HepG2 (cell line): ENCODE measurements around the gene HYPK. TPM values are rescaled to one million over a fixed set of nuclear protein-coding genes. Genes with fewer than 3 reads are reported as not detected.

Source experiments
- CCAR2 ChIP-seq: fragments of 200-400 bp; formaldehyde crosslinking; optimal IDR thresholded peaks from 2 replicates; pipeline ENCODE3; 2018; ENCODE audit warnings: low read depth, mild to moderate bottlenecking, low read length, moderate library complexity
- ELF1 ChIP-seq: sonication (generic); formaldehyde crosslinking; IDR thresholded peaks from 2 replicates; pipeline ENCODE4 v1.4.0; 2020; ENCODE audit warnings: missing genetic modification reagents
- ELF3 ChIP-seq: IDR thresholded peaks from 2 replicates; pipeline ENCODE4 v1.6.1; 2016; ENCODE audit warnings: missing genetic modification reagents, missing compliant biosample characterization
- GMEB2 ChIP-seq: IDR thresholded peaks from 2 replicates; pipeline ENCODE4 v1.6.1; 2016; ENCODE audit warnings: missing biosample characterization, missing genetic modification reagents, low read depth
- HOXA5 ChIP-seq: sonication (generic); formaldehyde crosslinking; IDR thresholded peaks from 2 replicates; pipeline ENCODE4 v1.4.0; 2020; ENCODE audit warnings: missing genetic modification reagents
- MAFK ChIP-seq, 2 experiments: IDR thresholded peaks in 1 of 2; conservative IDR thresholded peaks in 1 of 2; 2 replicates each; pipeline ENCODE4 v1.6.1; 2011; ENCODE audit warnings: improper control_type of control experiment in 2 of 2, low read length in 2 of 2
- MTERF4 ChIP-seq: sonication (generic); formaldehyde crosslinking; IDR thresholded peaks from 2 replicates; pipeline ENCODE4 v1.8.0; 2023; ENCODE audit warnings: mild to moderate bottlenecking, missing genetic modification reagents
- MTF2 ChIP-seq: sonication (generic); formaldehyde crosslinking; IDR thresholded peaks from 2 replicates; pipeline ENCODE4 v1.5.0; 2020; ENCODE audit warnings: missing genetic modification reagents, borderline replicate concordance
- RBM39 ChIP-seq: fragments of 200-400 bp; formaldehyde crosslinking; IDR thresholded peaks from one replicate; pipeline ENCODE4 v1.6.1; 2018; ENCODE audit warnings: antibody characterized with exemption, mild to moderate bottlenecking, low read depth, low read length; ENCODE audit not compliant: poor library complexity, severe bottlenecking
- SRSF4 ChIP-seq: fragments of 200-400 bp; formaldehyde crosslinking; IDR thresholded peaks from one replicate; pipeline ENCODE4 v1.6.1; 2018; ENCODE audit warnings: mild to moderate bottlenecking, low read depth, low read length, moderate library complexity; ENCODE audit not compliant: poor library complexity, severe bottlenecking
- SRSF9 ChIP-seq: fragments of 200-400 bp; formaldehyde crosslinking; IDR thresholded peaks from 2 replicates; pipeline ENCODE4 v1.6.1; 2018; ENCODE audit warnings: borderline replicate concordance, mild to moderate bottlenecking, low read depth, low read length; ENCODE audit not compliant: insufficient read depth, poor library complexity, severe bottlenecking
- STAT5B ChIP-seq: sonication (generic); formaldehyde crosslinking; IDR thresholded peaks from 2 replicates; pipeline ENCODE4 v1.4.0; 2020; ENCODE audit warnings: missing genetic modification reagents
- XRCC5 ChIP-seq: fragments of 200-400 bp; formaldehyde crosslinking; optimal IDR thresholded peaks from 2 replicates; pipeline ENCODE3; 2017; ENCODE audit warnings: mild to moderate bottlenecking, low read length
- ZBTB7A ChIP-seq: sonication (generic); formaldehyde crosslinking; IDR thresholded peaks from 2 replicates; pipeline ENCODE4 v1.8.0; 2022; ENCODE audit warnings: mild to moderate bottlenecking, missing genetic modification reagents
- ZNF558 ChIP-seq: sonication (generic); formaldehyde crosslinking; IDR thresholded peaks from 2 replicates; pipeline ENCODE4 v1.9.0; 2022; ENCODE audit warnings: mild to moderate bottlenecking, missing genetic modification reagents, borderline replicate concordance
- ZNF589 ChIP-seq: sonication (generic); formaldehyde crosslinking; conservative IDR thresholded peaks from 2 replicates; pipeline ENCODE4 v1.8.0; 2022; ENCODE audit warnings: mild to moderate bottlenecking, moderate library complexity, missing genetic modification reagents
- ZNF646 ChIP-seq: sonication (generic); formaldehyde crosslinking; IDR thresholded peaks from 2 replicates; pipeline ENCODE4 v1.9.0; 2021; ENCODE audit warnings: mild to moderate bottlenecking, missing genetic modification reagents
- ZNF841 ChIP-seq: sonication (generic); formaldehyde crosslinking; IDR thresholded peaks from 2 replicates; pipeline ENCODE4 v1.8.1; 2023; ENCODE audit warnings: missing genetic modification reagents, borderline replicate concordance
- polyA plus RNA-seq, 8 experiments: library from polyadenylated mRNA; depleted of rRNA in 3 of 8; stranded (reverse) in 7 of 8; unstranded in 1 of 8; fragments of >200 nt; fragmentation: Illumina TruSeq in 4 of 8; extraction: Trizol in 4 of 8; gene quantifications; 2 replicates each; pipeline versions ENCODE4 v1.2.1 to v1.2.3, GENCODE V29; 2011 to 2016; ENCODE audit warnings: low read depth in 4 of 8, missing spikeins in 1 of 8, mixed read lengths in 1 of 8; ENCODE audit not compliant: insufficient read depth in 1 of 8
- total RNA-seq, 5 experiments: library from RNA; depleted of rRNA; stranded (reverse); fragments of >200 nt; fragmentation: Illumina TruSeq; extraction: Trizol; gene quantifications; 2 replicates each; pipeline ENCODE4 v1.2.3, GENCODE V29; 2016; ENCODE audit warnings: low read depth in 1 of 5

HYPK gene
- total and polyA plus RNA-seq, 2 of the 13 experiments (the other 11 are each of a cell fraction or from before 2014, with no cell fraction given), result 13.5 to 16.5 TPM

GRCh38 chr15:43824302-43825246 is 24.2 kb downstream of the HYPK start, which contains the start of gene MFAP1 (continued):
- TF ChIP-seq ZNF646, result no peak
- 0 out of 2 replicates have a peak, but pooled peaks have one; percentile 47 for TF ChIP-seq ZNF589
- peak; percentile 95 for TF ChIP-seq ELF1 (CRISPR knock-in tag)
- TF ChIP-seq SRSF9, result no peak
- no peak for TF ChIP-seq SRSF4
- peak; percentile 62; the same call in 1 of the 2 replicates for TF ChIP-seq ELF3
- TF ChIP-seq ZBTB7A (CRISPR knock-in tag), result no peak
- TF ChIP-seq XRCC5, result peak; percentile 68
- no peak for TF ChIP-seq MAFK (conservative IDR thresholded peaks at IDR 0.05 in 1 of 2, IDR thresholded peaks at IDR 0.05 in 1 of 2; ENCODE audit: low read length in 2 of 2)
- no peak for TF ChIP-seq MTF2 (CRISPR knock-in tag)
- TF ChIP-seq ZNF841 (CRISPR knock-in tag), result no peak
- 0 out of 2 replicates have a peak, but pooled peaks have one; percentile 44 for TF ChIP-seq HOXA5 (CRISPR knock-in tag)
- 0 out of 2 replicates have a peak, but pooled peaks have one; percentile 25 for TF ChIP-seq STAT5B (CRISPR knock-in tag)
- TF ChIP-seq ZNF558 (CRISPR knock-in tag), result peak; percentile 37; the same call in 1 of the 2 replicates
- TF ChIP-seq MTERF4 (CRISPR knock-in tag), result peak; percentile 45; the same call in 1 of the 2 replicates
- no peak for TF ChIP-seq RBM39
- peak; percentile 72 for TF ChIP-seq GMEB2 (CRISPR knock-in tag)
- no peak for TF ChIP-seq CCAR2
